K562 (cell line): ENCODE measurements around the gene RAB3GAP1. TPM values are rescaled to one million over a fixed set of nuclear protein-coding genes. Genes with fewer than 3 reads are reported as not detected.
A peak's percentile ranks its signal among the peaks of the same experiment; 100 is the strongest.

Experiments used
- ATF3 ChIP-seq, 2 experiments: fragments of 450-650 bp in 1 of 2; sonication (generic) in 1 of 2; formaldehyde crosslinking in 1 of 2; IDR thresholded peaks in 1 of 2; conservative IDR thresholded peaks in 1 of 2; 2 replicates each; pipeline versions ENCODE4 v1.6.1 to v1.8.1; 2016 to 2023; ENCODE audit warnings: mild to moderate bottlenecking in 2 of 2, moderate library complexity in 2 of 2, inconsistent platforms in 1 of 2, missing genetic modification reagents in 1 of 2
- EP300 ChIP-seq: IDR thresholded peaks from 2 replicates; pipeline ENCODE4 v1.6.1; 2012; ENCODE audit warnings: low read length, improper control_type of control experiment
- GATAD2A ChIP-seq: fragments of 450-650 bp; IDR thresholded peaks from 2 replicates; pipeline ENCODE4 v1.6.1; 2017
- LEF1 ChIP-seq: fragments of 450-650 bp; IDR thresholded peaks from 2 replicates; pipeline ENCODE4 v1.6.1; 2016; ENCODE audit warnings: mild to moderate bottlenecking
- MXI1 ChIP-seq: IDR thresholded peaks from 2 replicates; pipeline ENCODE4 v1.6.1; 2011; ENCODE audit warnings: low read depth, mild to moderate bottlenecking, improper control_type of control experiment, low read length
- NCOR1 ChIP-seq: fragments of 450-650 bp; IDR thresholded peaks from 2 replicates; pipeline ENCODE4 v1.6.1; 2016; ENCODE audit warnings: mild to moderate bottlenecking, moderate library complexity
- NEUROD1 ChIP-seq: fragments of 150-350 bp; IDR thresholded peaks from 2 replicates; pipeline ENCODE4 v1.6.1; 2014; ENCODE audit warnings: borderline replicate concordance, low read length, low read depth; ENCODE audit not compliant: partially characterized antibody
- NFE2 ChIP-seq: IDR thresholded peaks from 2 replicates; pipeline ENCODE4 v1.6.1; 2014; ENCODE audit warnings: antibody characterized with exemption, low read depth
- SIN3B ChIP-seq: fragments of 450-650 bp; IDR thresholded peaks from 2 replicates; pipeline ENCODE4 v1.6.1; 2017; ENCODE audit warnings: low read depth, mild to moderate bottlenecking, moderate library complexity
- TSHZ1 ChIP-seq: fragments of 250-450 bp; sonication (Bioruptor Pico); IDR thresholded peaks from 2 replicates; pipeline ENCODE4 v1.4.0; 2020; ENCODE audit warnings: mild to moderate bottlenecking, moderate library complexity
- U2AF1 ChIP-seq: fragments of 200-400 bp; formaldehyde crosslinking; optimal IDR thresholded peaks from 2 replicates; pipeline ENCODE3; 2017; ENCODE audit warnings: mild to moderate bottlenecking, low read depth, low read length, moderate library complexity
- ZBTB7A ChIP-seq: IDR thresholded peaks from 2 replicates; pipeline ENCODE4 v1.6.1; 2011; ENCODE audit warnings: low read depth, mild to moderate bottlenecking, low read length, moderate library complexity, borderline replicate concordance; ENCODE audit not compliant: control insufficient read depth
- ZNF316 ChIP-seq: fragments of 450-650 bp; IDR thresholded peaks from 2 replicates; pipeline ENCODE4 v1.6.1; 2016
- ZNF318 ChIP-seq, 2 experiments: fragments of 450-650 bp; IDR thresholded peaks; 2 replicates each; pipeline ENCODE4 v1.6.1; 2016; ENCODE audit warnings: mild to moderate bottlenecking in 2 of 2, borderline replicate concordance in 1 of 2, low read depth in 1 of 2, moderate library complexity in 1 of 2
- polyA plus RNA-seq, 8 experiments: library from polyadenylated mRNA; depleted of rRNA in 4 of 8; stranded (reverse) in 5 of 8; unstranded in 3 of 8; fragments of >200 nt; fragmentation: Nextera tagmentation in 2 of 8; fragmentation: Illumina TruSeq in 1 of 8; extraction: Ambion mirVana in 2 of 8; extraction: Trizol in 1 of 8; gene quantifications; 2 replicates each; pipeline versions ENCODE4 v1.2.1 to v1.2.3, GENCODE V29; 2011 to 2014; ENCODE audit warnings: inconsistent platforms in 1 of 8, missing spikeins in 1 of 8
- total RNA-seq, 7 experiments: library from RNA; depleted of rRNA in 6 of 7; stranded (reverse); fragments of >200 nt in 6 of 7; fragmentation: Illumina TruSeq in 2 of 7; extraction: Trizol in 2 of 7; gene quantifications; 2 replicates each; pipeline versions ENCODE4 v1.2.1 to v1.2.3, GENCODE V29; 2011 to 2021; ENCODE audit warnings: low replicate concordance in 1 of 7

Gene RAB3GAP1
- total and polyA plus RNA-seq, 9 of the 15 experiments (the other 6 are each of a cell fraction or from before 2014, with no cell fraction given), result 15.5 to 48.6 (median 33.0) TPM

GRCh38 chr2:135052042-135052876, at the start of gene RAB3GAP1 (continued):
- TF ChIP-seq ATF3 (IDR thresholded peaks at IDR 0.05) (0 out of 2 replicates have a peak, but pooled peaks have one; percentile 11), ATF3 (CRISPR knock-in tag; conservative IDR thresholded peaks at IDR 0.05) (no peak), MXI1 (0 out of 2 replicates have a peak, but pooled peaks have one; percentile 15), U2AF1 (no peak), NFE2 (no peak), ZNF318 (IDR thresholded peaks at IDR 0.05; ENCODE audit: borderline replicate concordance in 1 of 2, low read depth in 1 of 2) (peak in 1 of 2 experiments; percentile 51; a peak in 1 of 4 replicates), SIN3B (peak; percentile 75), LEF1 (peak; percentile 66; the same call in 1 of the 2 replicates), TSHZ1 (CRISPR knock-in tag) (no peak), EP300 (peak; percentile 7; the same call in 1 of the 2 replicates), NCOR1 (peak; percentile 54), ZNF316 (0 out of 2 replicates have a peak, but pooled peaks have one; percentile 38), NEUROD1 (peak; percentile 18), ZBTB7A (peak; percentile 71; the same call in 1 of the 2 replicates), GATAD2A (peak; percentile 56; the same call in 1 of the 2 replicates)
